Keratinocyte (primary cell): ENCODE data around the gene CAMSAP1. TPM values are rescaled to one million over a fixed set of nuclear protein-coding genes. Genes with fewer than 3 reads are reported as not detected.

Source experiments
- DNase-seq: peaks from one replicate; pipeline ENCODE4 v3.0.0-alpha.2; 2011; ENCODE audit warnings: low read depth, missing footprints, low spot score
- FAIRE-seq: peaks from 2 replicates; lab custom pipeline; 2011; peaks lifted over from hg19 to GRCh38; lab: Jason Lieb, UNC
- H2AFZ ChIP-seq: 2 replicates; pipeline ENCODE4 v1.6.0; 2012; ENCODE audit warnings: low read length, control low read depth, inconsistent platforms; ENCODE audit not compliant: control insufficient read depth
- H3K27ac ChIP-seq: 2 replicates; pipeline ENCODE4 v1.5.1; 2011; ENCODE audit warnings: low read length; ENCODE audit not compliant: control insufficient read depth, insufficient read depth
- H3K27me3 ChIP-seq: 3 replicates; pipeline ENCODE4 v1.6.0; 2011; ENCODE audit warnings: low read length; ENCODE audit not compliant: control insufficient read depth, insufficient read depth; ENCODE audit errors: extremely low read depth
- H3K36me3 ChIP-seq, 2 experiments: 2 replicates in 1 of 2; 3 replicates in 1 of 2; pipeline ENCODE4 v1.5.1; 2011; ENCODE audit warnings: low read length in 2 of 2, mild to moderate bottlenecking in 1 of 2; ENCODE audit not compliant: control insufficient read depth in 2 of 2, insufficient read depth in 2 of 2; ENCODE audit errors: extremely low read depth in 1 of 2
- H3K4me1 ChIP-seq: 3 replicates; pipeline ENCODE4 v1.5.1; 2011; ENCODE audit warnings: low read length; ENCODE audit not compliant: control insufficient read depth, insufficient read depth; ENCODE audit errors: extremely low read depth
- H3K4me2 ChIP-seq: 3 replicates; pipeline ENCODE4 v1.6.0; 2011; ENCODE audit warnings: low read depth, low read length; ENCODE audit not compliant: control insufficient read depth, insufficient read depth; ENCODE audit errors: extremely low read depth
- H3K4me3 ChIP-seq, 3 experiments: fragments of 200-600 bp in 1 of 3; sonication (generic) in 1 of 3; 2 replicates in 2 of 3; 3 replicates in 1 of 3; pipeline ENCODE4 v1.5.1; 2011 to 2016; ENCODE audit warnings: low read length in 3 of 3, mild to moderate bottlenecking in 3 of 3, control low read depth in 2 of 3, inconsistent platforms in 1 of 3, low read depth in 1 of 3, mixed read lengths in 1 of 3, mixed run types in 1 of 3, moderate library complexity in 1 of 3; ENCODE audit not compliant: control insufficient read depth in 2 of 3, insufficient read depth in 2 of 3; ENCODE audit errors: extremely low read depth in 1 of 3
- H3K79me2 ChIP-seq: 2 replicates; pipeline ENCODE4 v1.6.0; 2012; ENCODE audit warnings: low read length; ENCODE audit not compliant: control insufficient read depth, insufficient read depth
- H3K9ac ChIP-seq: 3 replicates; pipeline ENCODE4 v1.6.0; 2011; ENCODE audit warnings: low read length; ENCODE audit not compliant: control insufficient read depth, insufficient read depth; ENCODE audit errors: extremely low read depth
- H3K9me1 ChIP-seq: 3 replicates; pipeline ENCODE4 v1.6.0; 2011; ENCODE audit warnings: low read length; ENCODE audit not compliant: control insufficient read depth, insufficient read depth; ENCODE audit errors: extremely low read depth
- H3K9me3 ChIP-seq: 2 replicates; pipeline ENCODE4 v1.5.1; 2012; ENCODE audit warnings: low read depth, low read length; ENCODE audit not compliant: control insufficient read depth
- H4K20me1 ChIP-seq: 3 replicates; pipeline ENCODE4 v1.6.0; 2011; ENCODE audit warnings: low read length; ENCODE audit not compliant: control insufficient read depth, insufficient read depth; ENCODE audit errors: extremely low read depth
- EZH2 ChIP-seq: IDR thresholded peaks from one replicate; pipeline ENCODE4 v1.6.1; 2012; ENCODE audit warnings: inconsistent platforms, mild to moderate bottlenecking, low read length, moderate library complexity
- dilution Hi-C: fragments of 300-500 bp; cut with MboI; formaldehyde crosslinking; loops from one replicate; pipeline ENCODE4 v1.7.0; 2020; ENCODE audit warnings: low sequenced_read_pairs; ENCODE audit not compliant: extremely low pct_ligation_motif_present
- polyA plus RNA-seq, 5 experiments: library from polyadenylated mRNA; depleted of rRNA in 3 of 5; stranded (reverse) in 3 of 5; stranded (forward) in 1 of 5; unstranded in 1 of 5; fragments of >200 nt; gene quantifications; 1 replicate in 1 of 5; 2 replicates in 3 of 5; 3 replicates in 1 of 5; pipeline versions ENCODE4 v1.2.1 to v1.2.3, GENCODE V29; 2011 to 2012; ENCODE audit warnings: missing spikeins in 2 of 5, low read depth in 1 of 5, low replicate concordance in 1 of 5
- TF ChIP-seq, protein P1 (sequence below), 3 experiments: IDR thresholded peaks in 1 of 3; conservative IDR thresholded peaks in 1 of 3; optimal IDR thresholded peaks in 1 of 3; 2 replicates in 2 of 3; 3 replicates in 1 of 3; pipeline versions ENCODE3 to v1.5.1; 2011; ENCODE audit warnings: low read length in 3 of 3, mild to moderate bottlenecking in 3 of 3, moderate library complexity in 2 of 3, control low read depth in 1 of 3, inconsistent platforms in 1 of 3; ENCODE audit not compliant: insufficient read depth in 2 of 3; ENCODE audit errors: extremely low read depth in 1 of 3

The CAMSAP1 gene
- polyA plus RNA-seq, 1 donor (not counting 4 experiments of a cell fraction or from before 2014, with no cell fraction given): 8.3 TPM

DNA sequence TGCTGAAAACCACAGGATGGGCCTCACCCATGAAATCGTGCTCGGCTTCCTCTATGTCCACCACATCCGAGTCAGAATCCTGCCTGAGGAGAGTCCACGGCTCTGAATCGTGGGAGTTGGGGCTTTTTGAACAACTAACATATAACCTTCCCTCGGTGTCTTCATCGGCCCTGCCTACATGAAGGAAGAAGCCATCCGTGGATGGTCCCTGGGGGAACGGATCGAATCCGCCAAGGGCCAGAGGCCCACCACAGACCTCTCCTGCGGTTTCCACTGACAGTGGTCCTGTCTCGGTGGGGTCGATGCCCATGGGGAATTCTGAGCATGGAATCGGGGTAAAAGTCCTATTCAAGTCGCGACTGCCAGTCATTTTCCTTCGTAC is 85.0 kb downstream of the CAMSAP1 start:
- H3K79me2 ChIP-seq: no peaks in the 10 kb centered on the region
- H3K9me1 ChIP-seq: no peaks in the 10 kb centered on the region
- dilution Hi-C loops: no loop called here
- no peak for FAIRE-seq
- DNase-seq: no peak
- H3K9ac ChIP-seq: no peak overlapping the region
- H2AFZ ChIP-seq: no peak overlapping the region
- peaks cover 22 to 27% of the 10 kb centered on the region in 2 experiments for H3K36me3 ChIP-seq
- H3K4me3 ChIP-seq: no peak overlapping the region
- H3K27me3 ChIP-seq: no peaks in the 10 kb centered on the region
- TF ChIP-seq, protein P1, sequence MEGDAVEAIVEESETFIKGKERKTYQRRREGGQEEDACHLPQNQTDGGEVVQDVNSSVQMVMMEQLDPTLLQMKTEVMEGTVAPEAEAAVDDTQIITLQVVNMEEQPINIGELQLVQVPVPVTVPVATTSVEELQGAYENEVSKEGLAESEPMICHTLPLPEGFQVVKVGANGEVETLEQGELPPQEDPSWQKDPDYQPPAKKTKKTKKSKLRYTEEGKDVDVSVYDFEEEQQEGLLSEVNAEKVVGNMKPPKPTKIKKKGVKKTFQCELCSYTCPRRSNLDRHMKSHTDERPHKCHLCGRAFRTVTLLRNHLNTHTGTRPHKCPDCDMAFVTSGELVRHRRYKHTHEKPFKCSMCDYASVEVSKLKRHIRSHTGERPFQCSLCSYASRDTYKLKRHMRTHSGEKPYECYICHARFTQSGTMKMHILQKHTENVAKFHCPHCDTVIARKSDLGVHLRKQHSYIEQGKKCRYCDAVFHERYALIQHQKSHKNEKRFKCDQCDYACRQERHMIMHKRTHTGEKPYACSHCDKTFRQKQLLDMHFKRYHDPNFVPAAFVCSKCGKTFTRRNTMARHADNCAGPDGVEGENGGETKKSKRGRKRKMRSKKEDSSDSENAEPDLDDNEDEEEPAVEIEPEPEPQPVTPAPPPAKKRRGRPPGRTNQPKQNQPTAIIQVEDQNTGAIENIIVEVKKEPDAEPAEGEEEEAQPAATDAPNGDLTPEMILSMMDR (optimal IDR thresholded peaks at IDR 0.05 in 1 of 3, IDR thresholded peaks at IDR 0.05 in 1 of 3, conservative IDR thresholded peaks at IDR 0.05 in 1 of 3; ENCODE audit: extremely low read depth in 1 of 3, insufficient read depth in 2 of 3, low read length in 3 of 3): no peak
- TF ChIP-seq EZH2: no peak
- no peaks in the 10 kb centered on the region for H3K4me1 ChIP-seq
- H4K20me1 ChIP-seq: no peaks in the 10 kb centered on the region
- no peaks in the 10 kb centered on the region for H3K9me3 ChIP-seq
- no peak overlapping the region for H3K27ac ChIP-seq
- H3K4me2 ChIP-seq: no peak overlapping the region

DNA sequence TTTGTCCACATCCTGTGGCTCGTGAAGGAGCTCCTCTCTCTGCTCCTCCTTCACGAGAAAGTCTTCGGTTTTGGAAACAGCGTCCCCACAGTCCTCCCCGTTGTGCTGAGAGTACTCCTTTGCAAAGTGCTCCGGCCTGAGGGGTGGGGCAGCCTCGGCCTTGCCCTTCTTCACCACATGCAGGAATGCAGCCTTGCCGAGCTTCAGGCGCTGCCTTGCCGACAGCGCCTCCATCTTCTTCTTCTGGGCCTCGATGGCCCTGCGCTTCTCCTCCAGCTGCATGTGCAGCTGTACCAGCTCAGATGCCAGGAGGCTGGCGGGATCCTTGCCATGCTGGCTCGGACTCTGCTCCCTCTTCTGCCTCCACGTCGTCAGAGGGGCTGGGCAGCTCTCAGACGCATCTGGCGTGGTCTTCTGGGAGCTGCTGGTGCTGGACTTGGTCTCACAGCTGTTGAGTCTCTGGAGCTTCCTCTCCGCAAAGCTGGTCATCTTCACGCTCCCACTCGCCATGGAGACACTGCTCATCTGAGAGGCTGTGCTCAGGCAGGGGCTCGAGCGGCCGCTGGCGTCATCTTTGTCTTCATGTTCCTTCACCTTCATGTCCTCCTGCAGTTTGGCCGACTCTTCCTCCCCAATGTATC is 85.5 kb downstream of the CAMSAP1 start:
- no peaks in the 10 kb centered on the region for H3K9me3 ChIP-seq
- no peaks in the 10 kb centered on the region for H4K20me1 ChIP-seq
- no peak for DNase-seq
- peaks cover 26 to 27% of the 10 kb centered on the region in 2 experiments for H3K36me3 ChIP-seq
- H3K4me3 ChIP-seq: no peak overlapping the region
- no peaks in the 10 kb centered on the region for H3K9me1 ChIP-seq
- FAIRE-seq: no peak
- no peak overlapping the region for H2AFZ ChIP-seq
- no peaks in the 10 kb centered on the region for H3K4me1 ChIP-seq
- TF ChIP-seq, protein P1 (optimal IDR thresholded peaks at IDR 0.05 in 1 of 3, IDR thresholded peaks at IDR 0.05 in 1 of 3, conservative IDR thresholded peaks at IDR 0.05 in 1 of 3; ENCODE audit: extremely low read depth in 1 of 3, insufficient read depth in 2 of 3, low read length in 3 of 3): no peak
- TF ChIP-seq EZH2: no peak
- H3K27ac ChIP-seq: no peak overlapping the region
- no peak overlapping the region for H3K4me2 ChIP-seq
- H3K79me2 ChIP-seq: no peaks in the 10 kb centered on the region
- no peaks in the 10 kb centered on the region for H3K27me3 ChIP-seq
- no peak overlapping the region for H3K9ac ChIP-seq
- dilution Hi-C loops: no loop called here
